Nephron progenitor cell (in vitro differentiated cells): ENCODE measurements around the gene ZNF609.

ENCODE experiments used
- DNase-seq: peaks from one replicate; pipeline ENCODE4 v3.0.0; 2021
- H3K27ac Mint-ChIP-seq: 2 replicates; pipeline ENCODE4 v1.8.0; 2021; ENCODE audit warnings: mild to moderate bottlenecking, moderate library complexity, mixed read lengths
- H3K27me3 Mint-ChIP-seq: 2 replicates; pipeline ENCODE4 v1.8.0; 2021; ENCODE audit warnings: mild to moderate bottlenecking, low read depth, mixed read lengths; ENCODE audit not compliant: poor library complexity
- H3K36me3 Mint-ChIP-seq: 2 replicates; pipeline ENCODE4 v1.8.0; 2021; ENCODE audit warnings: low read depth, mixed read lengths
- H3K4me1 Mint-ChIP-seq: 2 replicates; pipeline ENCODE4 v1.8.0; 2021; ENCODE audit warnings: mixed read lengths
- H3K4me3 Mint-ChIP-seq: 2 replicates; pipeline ENCODE4 v1.8.0; 2021; ENCODE audit warnings: mild to moderate bottlenecking, moderate library complexity, mixed read lengths
- H3K9me3 Mint-ChIP-seq: 2 replicates; pipeline ENCODE4 v1.8.0; 2021; ENCODE audit warnings: mild to moderate bottlenecking, moderate library complexity, mixed read lengths
- CTCF ChIP-seq: fragments of 200-600 bp; sonication (generic); IDR thresholded peaks from 2 replicates; pipeline ENCODE4 v1.5.0; 2021; ENCODE audit warnings: antibody characterized with exemption

The ZNF609 gene

GRCh38 chr15:64472161-64472560, 11.8 kb downstream of the ZNF609 start:
- Mint-ChIP-seq H3K4me3 (no peak overlapping the region), H3K27ac (no peak overlapping the region), H3K9me3 (no peaks in the 10 kb centered on the region), H3K27me3 (no peaks in the 10 kb centered on the region), H3K4me1 (peaks cover 32% of the 10 kb centered on the region), H3K36me3 (peaks cover 65% of the 10 kb centered on the region)
- DNase-seq, result no peak
- no peak for TF ChIP-seq CTCF

GRCh38 chr15:64474846-64475245, 14.5 kb downstream of the ZNF609 start:
- no peak overlapping the region for H3K4me3 Mint-ChIP-seq
- peaks cover 18% of the 10 kb centered on the region for H3K4me1 Mint-ChIP-seq
- H3K27me3 Mint-ChIP-seq, result no peaks in the 10 kb centered on the region
- no peaks in the 10 kb centered on the region for H3K9me3 Mint-ChIP-seq
- H3K36me3 Mint-ChIP-seq, result peaks cover 54% of the 10 kb centered on the region
- no peak for TF ChIP-seq CTCF
- DNase-seq, result no peak
- peak overlapping the region; percentile 37 for H3K27ac Mint-ChIP-seq

GRCh38 chr15:64476550-64476949, 16.2 kb downstream of the ZNF609 start:
- H3K4me1 Mint-ChIP-seq, result peaks cover 22% of the 10 kb centered on the region
- no peaks in the 10 kb centered on the region for H3K27me3 Mint-ChIP-seq
- no peak for TF ChIP-seq CTCF
- peaks cover 57% of the 10 kb centered on the region for H3K36me3 Mint-ChIP-seq
- no peak for DNase-seq
- H3K27ac Mint-ChIP-seq, result peak overlapping the region; percentile 96
- no peak overlapping the region for H3K4me3 Mint-ChIP-seq
- no peaks in the 10 kb centered on the region for H3K9me3 Mint-ChIP-seq

- Mint-ChIP-seq H3K36me3 (peaks cover 62% of the 10 kb centered on the region), H3K4me3 (no peak overlapping the region), H3K27ac (peak overlapping the region; percentile 5), H3K9me3 (no peaks in the 10 kb centered on the region), H3K4me1 (peaks cover 22% of the 10 kb centered on the region), H3K27me3 (no peaks in the 10 kb centered on the region)
- no peak for DNase-seq
- no peak for TF ChIP-seq CTCF
Measured at GRCh38 chr15:64478863-64479262, 18.5 kb downstream of the ZNF609 start.

GRCh38 chr15:64480891-64481290, 20.5 kb downstream of the ZNF609 start:
- DNase-seq, result no peak
- TF ChIP-seq CTCF, result no peak
- Mint-ChIP-seq H3K36me3 (peaks cover 56% of the 10 kb centered on the region), H3K4me1 (peaks cover 15% of the 10 kb centered on the region), H3K27me3 (no peaks in the 10 kb centered on the region), H3K27ac (no peak overlapping the region), H3K4me3 (no peak overlapping the region), H3K9me3 (no peaks in the 10 kb centered on the region)

- Mint-ChIP-seq H3K27ac (peak overlapping the region; percentile 6), H3K9me3 (no peaks in the 10 kb centered on the region), H3K4me3 (no peak overlapping the region)
Measured at GRCh38 chr15:64483749-64484148, 23.4 kb downstream of the ZNF609 start.

More at GRCh38 chr15:64483749-64484148, 23.4 kb downstream of the ZNF609 start:
- H3K27me3 Mint-ChIP-seq, result no peaks in the 10 kb centered on the region
- DNase-seq, result no peak
- no peak for TF ChIP-seq CTCF
- H3K4me1 Mint-ChIP-seq, result peaks cover 6% of the 10 kb centered on the region
- H3K36me3 Mint-ChIP-seq, result peaks cover 66% of the 10 kb centered on the region
